ENCODE data around the gene TOX3.

Gene TOX3

GRCh38 chr16:52441886-52442285 lies 105.1 kb downstream of the TOX3 start:
- DNase-seq = no peak

- DNase-seq = no peak
These were observed 106.7 kb downstream of the TOX3 start for GRCh38 chr16:52440248-52440647.

DNA sequence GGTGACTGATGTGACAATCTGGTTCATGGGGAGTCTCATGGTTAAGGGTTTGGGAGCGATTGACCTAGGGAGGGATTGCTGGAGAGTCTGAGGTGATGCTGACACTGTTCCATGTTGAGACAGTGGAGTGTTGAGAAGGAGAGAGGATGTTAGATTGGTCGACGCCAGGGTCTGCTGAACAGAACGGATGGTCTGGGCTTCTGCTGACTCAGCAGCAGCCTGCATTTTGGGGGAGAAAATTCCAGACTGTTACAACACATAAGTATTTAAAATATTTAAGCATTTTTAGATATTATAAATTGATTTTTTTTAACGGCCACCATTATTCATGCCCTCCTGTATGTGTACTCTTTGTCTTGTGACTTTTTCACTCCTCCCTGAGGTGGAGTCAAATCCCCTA lies 107.2 kb downstream of the TOX3 start:
- no peak for DNase-seq

DNA sequence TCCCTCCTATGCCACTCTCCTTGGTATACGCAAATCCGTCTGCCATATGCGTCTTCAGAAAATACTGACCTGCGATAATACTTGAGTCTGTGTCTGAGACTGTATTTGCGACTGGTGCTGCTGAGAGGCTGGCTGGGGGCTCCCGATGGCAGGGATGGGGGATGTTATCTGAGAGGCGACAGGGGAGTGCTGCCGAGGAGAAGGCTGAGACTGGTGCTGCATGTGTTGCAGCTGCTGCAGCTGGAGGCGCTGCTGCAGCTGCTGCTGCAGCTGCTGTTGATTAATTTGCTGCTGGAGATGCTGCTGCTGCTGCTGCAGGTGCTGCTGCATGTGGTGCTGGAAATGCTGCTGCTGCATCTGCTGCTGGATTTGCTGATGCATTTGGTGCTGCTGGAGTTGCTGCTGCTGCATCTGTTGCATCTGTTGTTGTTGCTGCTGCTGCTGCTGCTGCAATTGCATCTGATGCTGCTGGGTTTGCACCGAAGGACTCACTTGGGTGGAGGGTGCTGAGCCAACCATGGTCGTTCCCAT lies 107.7 kb downstream of the TOX3 start:
- DNase-seq = no peak

GRCh38 chr16:52437277-52437670 lies 109.7 kb downstream of the TOX3 start:
- DNase-seq = no peak

GRCh38 chr16:52436339-52437276 lies 110.3 kb downstream of the TOX3 start:
- no peak for DNase-seq

GRCh38 chr16:52434224-52434623 lies 112.7 kb downstream of the TOX3 start:
- DNase-seq = no peak

DNA sequence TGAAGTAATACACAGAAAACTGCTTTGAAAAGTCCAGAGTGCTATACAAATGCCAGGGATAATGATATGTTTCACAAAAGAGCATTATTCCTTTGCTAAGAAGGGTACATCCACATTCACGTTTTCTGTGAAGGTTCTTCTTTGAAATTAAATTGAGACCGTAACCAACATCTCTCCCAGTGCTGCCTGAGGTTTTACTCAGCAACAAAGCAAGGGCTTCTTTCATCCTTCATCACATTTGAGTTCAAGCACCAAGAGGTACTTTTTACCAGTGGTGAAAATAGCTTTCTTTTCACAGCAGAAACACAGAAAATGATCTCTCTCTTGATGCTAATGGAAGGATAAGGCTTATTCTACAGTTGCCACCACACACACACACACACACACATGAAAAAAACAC lies 113.3 kb downstream of the TOX3 start:
- DNase-seq = no peak

DNA sequence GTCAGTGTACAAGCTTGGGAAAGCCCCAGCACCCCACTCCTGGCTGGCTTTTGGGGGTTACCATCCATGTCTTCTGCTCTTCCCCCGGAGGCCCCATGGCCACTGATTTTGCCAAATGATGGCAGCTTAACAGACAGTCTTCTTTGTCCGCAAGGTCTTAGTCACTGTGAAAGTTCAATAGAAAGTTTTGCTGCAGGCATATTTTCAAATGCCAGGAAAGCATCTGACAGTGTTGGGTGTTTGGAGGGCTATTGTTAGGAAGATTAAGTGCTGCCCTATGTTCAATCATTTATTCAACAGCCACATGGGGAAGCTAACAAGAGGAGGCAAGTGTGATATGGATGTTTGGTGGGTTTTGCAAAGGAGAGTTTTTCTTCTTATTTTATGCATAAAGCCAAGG lies 122.4 kb downstream of the TOX3 start:
- DNase-seq = no peak

- DNase-seq = no peak
These were observed 124.6 kb downstream of the TOX3 start for GRCh38 chr16:52422307-52422706.

DNA sequence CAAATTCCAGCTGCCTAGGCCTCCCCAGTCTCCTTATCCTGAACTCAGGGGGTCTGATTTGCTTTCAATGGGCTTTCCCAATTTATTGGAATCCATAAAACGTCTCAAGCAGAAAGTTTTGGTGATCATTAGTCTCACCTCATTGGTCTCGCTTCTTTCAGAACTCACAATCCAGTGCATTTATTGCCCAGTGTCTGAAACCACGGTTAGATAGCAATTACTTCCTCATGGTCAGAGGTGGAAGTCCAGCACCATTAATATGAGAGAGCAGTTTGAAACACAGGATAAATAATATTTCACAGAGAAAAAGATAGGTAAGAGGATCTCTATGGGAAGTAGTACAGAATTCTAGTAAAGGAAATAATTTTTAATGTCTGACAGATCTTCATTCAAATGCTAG lies 128.7 kb downstream of the TOX3 start:
- no peak for DNase-seq

DNA sequence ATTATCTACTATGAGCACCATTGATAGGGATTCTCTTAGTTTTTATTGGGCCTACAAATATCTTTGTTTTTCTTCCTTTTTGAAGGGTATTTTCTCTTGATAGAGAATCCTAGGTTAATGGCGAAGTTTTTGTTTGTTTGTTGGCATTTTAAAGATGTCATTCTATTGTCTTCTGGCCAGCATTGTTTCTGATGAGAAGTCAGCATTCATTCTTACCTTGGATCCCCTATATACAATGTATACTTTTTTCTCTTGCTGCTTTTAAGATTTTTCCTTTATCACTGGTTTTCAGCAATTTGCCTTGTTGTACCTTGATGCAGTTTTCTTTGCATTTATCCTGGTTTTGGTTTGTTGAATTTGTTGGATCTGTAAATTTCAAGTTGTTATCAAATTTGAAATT lies 130.1 kb downstream of the TOX3 start:
- no peak for DNase-seq

GRCh38 chr16:52411011-52411410 lies 135.9 kb downstream of the TOX3 start:
- no peak for DNase-seq

DNA sequence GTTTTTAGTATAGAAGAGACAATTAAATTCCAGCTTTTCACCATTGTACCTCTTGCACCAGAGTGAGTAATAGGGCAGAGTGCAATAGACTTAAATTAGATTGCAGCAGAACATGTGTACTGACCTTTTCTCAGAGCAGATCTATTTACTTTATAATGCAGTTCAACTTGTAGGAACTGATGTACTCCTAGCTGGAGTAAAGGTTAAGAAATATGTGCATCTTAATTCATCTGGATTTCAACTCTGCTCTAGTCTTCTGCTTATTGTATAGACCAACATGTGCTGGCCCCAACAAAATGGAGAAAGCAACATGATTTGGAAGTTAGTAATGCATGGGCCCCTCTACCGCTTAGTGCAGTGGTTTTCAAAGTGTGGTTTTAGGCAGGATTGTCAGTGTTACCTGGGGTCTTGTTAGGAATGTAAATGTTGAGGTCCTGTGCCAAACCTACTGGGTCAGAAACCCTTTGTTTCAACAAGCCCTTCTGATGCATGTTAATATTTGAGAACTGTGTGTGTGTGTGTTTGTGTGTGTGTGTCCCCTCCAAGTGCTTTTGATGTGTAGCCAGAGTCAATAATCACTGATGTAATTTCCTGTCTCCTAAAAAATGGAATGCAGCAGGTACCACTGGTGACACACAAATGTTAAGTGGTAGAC lies 138.6 kb downstream of the TOX3 start:
- DNase-seq = no peak

DNA sequence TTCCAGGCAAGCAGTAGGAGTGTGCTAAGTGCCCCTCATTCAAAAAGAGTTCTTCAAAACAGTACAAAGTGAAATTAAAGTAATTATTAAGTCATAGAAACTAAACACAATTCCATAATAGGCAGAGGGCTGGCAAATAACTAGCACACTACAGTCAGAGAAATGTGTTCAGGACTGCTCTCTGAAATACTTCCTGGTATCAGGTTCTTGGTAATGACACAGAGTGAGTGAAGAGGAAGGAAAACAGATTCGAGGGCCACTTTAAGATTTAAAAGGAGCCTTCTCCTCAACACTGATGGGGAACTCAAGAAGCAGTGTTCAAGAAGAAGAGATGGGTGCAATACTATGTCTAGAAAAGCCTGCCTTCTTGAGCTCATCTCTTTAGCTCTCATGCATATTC lies 139.2 kb downstream of the TOX3 start:
- no peak for DNase-seq

DNA sequence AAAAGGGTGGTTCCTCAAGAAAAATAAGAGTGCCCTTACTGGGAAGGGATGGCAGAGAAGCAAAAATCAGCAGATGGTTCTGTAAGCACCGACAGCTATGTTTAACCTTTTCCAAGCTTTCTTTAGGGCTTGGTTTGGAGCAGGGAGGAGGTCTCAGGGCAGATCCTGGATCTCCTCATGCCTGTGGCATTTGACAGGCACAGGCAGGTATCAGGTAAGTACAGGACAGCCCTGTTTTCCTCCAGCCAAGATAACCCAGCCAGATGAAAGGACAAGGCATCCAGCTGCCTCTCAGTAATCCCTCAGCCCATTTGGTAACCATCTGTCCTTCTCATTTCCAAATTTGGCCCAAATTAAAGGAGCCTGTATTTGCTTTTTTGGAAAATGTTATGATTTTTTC lies 141.5 kb downstream of the TOX3 start:
- no peak for DNase-seq

GRCh38 chr16:52404546-52404945 lies 142.4 kb downstream of the TOX3 start:
- no peak for DNase-seq

- DNase-seq = no peak
These were observed 147.8 kb downstream of the TOX3 start for GRCh38 chr16:52399116-52399515.

DNA sequence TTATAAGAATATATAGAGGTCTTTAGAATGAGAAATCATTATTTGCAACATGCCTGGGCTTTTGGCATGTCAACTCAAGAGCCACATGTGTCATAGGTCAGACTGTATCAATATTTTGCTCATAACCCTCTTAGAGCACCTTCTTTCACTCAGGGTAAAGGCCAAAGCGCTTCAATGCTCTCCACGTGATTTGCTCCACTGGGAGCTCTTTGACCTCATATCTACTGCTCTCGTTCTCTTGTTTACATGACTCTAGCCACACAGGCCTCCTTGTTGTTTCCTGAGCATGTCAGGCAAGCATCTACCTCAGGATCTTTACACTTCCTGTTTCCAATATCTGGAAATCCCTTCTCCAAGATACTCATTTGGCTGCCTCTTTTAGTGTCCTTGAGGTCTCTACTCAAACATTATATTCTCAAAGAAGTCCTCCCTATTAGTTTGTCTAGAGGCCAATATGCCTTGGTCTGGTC lies 148.4 kb downstream of the TOX3 start:
- no peak for DNase-seq

GRCh38 chr16:52398021-52398420 lies 148.9 kb downstream of the TOX3 start:
- no peak for DNase-seq

- no peak for DNase-seq
These were observed 153.5 kb downstream of the TOX3 start for GRCh38 chr16:52393448-52393847.

GRCh38 chr16:52389045-52389444 lies 157.9 kb downstream of the TOX3 start:
- DNase-seq = no peak

Data from GDM1 (cell line).